ENCODE data around the gene PLAAT2.
"Not testable (repeated sequence)": the region's sequence is repeated elsewhere in the genome, so short reads cannot be mapped to it uniquely, and the experiment has no call there.

DNA sequence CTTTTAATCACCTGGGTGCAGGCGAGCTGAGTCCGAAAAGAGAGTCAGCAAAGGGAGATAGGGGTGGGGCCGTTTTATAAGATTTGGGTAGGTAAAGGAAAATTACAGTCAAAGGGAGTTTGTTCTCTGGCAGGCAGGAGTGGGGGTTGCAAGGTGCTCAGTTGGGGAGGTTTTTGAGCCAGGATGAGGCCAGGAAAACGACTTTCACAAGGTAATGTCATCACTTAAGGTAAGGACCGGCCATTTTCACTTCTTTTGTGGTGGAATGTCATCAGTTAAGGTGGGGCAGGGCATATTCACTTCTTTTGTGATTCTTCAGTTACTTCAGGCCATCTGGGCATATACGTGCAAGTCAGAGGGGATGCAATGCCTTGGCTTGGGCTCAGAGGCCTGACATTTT lies 33.8 kb downstream of the PLAAT2 start:
- TF ChIP-seq, protein P1, sequence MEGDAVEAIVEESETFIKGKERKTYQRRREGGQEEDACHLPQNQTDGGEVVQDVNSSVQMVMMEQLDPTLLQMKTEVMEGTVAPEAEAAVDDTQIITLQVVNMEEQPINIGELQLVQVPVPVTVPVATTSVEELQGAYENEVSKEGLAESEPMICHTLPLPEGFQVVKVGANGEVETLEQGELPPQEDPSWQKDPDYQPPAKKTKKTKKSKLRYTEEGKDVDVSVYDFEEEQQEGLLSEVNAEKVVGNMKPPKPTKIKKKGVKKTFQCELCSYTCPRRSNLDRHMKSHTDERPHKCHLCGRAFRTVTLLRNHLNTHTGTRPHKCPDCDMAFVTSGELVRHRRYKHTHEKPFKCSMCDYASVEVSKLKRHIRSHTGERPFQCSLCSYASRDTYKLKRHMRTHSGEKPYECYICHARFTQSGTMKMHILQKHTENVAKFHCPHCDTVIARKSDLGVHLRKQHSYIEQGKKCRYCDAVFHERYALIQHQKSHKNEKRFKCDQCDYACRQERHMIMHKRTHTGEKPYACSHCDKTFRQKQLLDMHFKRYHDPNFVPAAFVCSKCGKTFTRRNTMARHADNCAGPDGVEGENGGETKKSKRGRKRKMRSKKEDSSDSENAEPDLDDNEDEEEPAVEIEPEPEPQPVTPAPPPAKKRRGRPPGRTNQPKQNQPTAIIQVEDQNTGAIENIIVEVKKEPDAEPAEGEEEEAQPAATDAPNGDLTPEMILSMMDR (conservative IDR thresholded peaks at IDR 0.05), result not testable (repeated sequence)
- not testable (repeated sequence) for TF ChIP-seq EZH2 (IDR thresholded peaks at IDR 0.05; ENCODE audit: low read depth)
